Neural cell (in vitro differentiated cells): Measurements from ENCODE around the gene ZNF385D.

Experiments used
- CTCF ChIP-seq: fragments of 450-650 bp; IDR thresholded peaks from 2 replicates; pipeline ENCODE4 v1.5.1; 2014; ENCODE audit warnings: antibody characterized with exemption, mild to moderate bottlenecking, moderate library complexity; ENCODE audit not compliant: poor library complexity, severe bottlenecking
- EP300 ChIP-seq: fragments of 450-650 bp; conservative IDR thresholded peaks from 2 replicates; pipeline ENCODE4 v1.6.1; 2014; ENCODE audit warnings: antibody characterized with exemption, mild to moderate bottlenecking, moderate library complexity; ENCODE audit not compliant: poor library complexity, severe bottlenecking
- EZH2 ChIP-seq: fragments of 200-600, 300-800 bp; shearing (Covaris generic), sonication (generic); IDR thresholded peaks from 2 replicates; pipeline ENCODE4 v1.6.1; 2014; ENCODE audit warnings: antibody characterized with exemption, low read length, borderline replicate concordance, mild to moderate bottlenecking; ENCODE audit not compliant: insufficient read depth, poor library complexity, severe bottlenecking
- MXI1 ChIP-seq: fragments of 450-650 bp; conservative IDR thresholded peaks from 2 replicates; pipeline ENCODE4 v1.6.1; 2014; ENCODE audit warnings: antibody characterized with exemption, mild to moderate bottlenecking; ENCODE audit not compliant: poor library complexity, severe bottlenecking
- POLR2AphosphoS5 ChIP-seq: IDR thresholded peaks from 2 replicates; pipeline ENCODE4 v1.6.1; 2012
- SMC3 ChIP-seq: fragments of 450-650 bp; conservative IDR thresholded peaks from 2 replicates; pipeline ENCODE4 v1.6.1; 2014; ENCODE audit warnings: antibody characterized with exemption, mild to moderate bottlenecking, moderate library complexity; ENCODE audit not compliant: poor library complexity

GRCh38 chr3:21694506-21694905, 56.5 kb downstream of the ZNF385D start:
- no peak for TF ChIP-seq MXI1
- no peak for TF ChIP-seq EP300
- no peak for TF ChIP-seq CTCF
- TF ChIP-seq EZH2, result no peak
- no peak for TF ChIP-seq POLR2AphosphoS5
- TF ChIP-seq SMC3, result no peak
